Measurements from ENCODE around the gene SEC16A.

The SEC16A gene

GRCh38 chr9:136501686-136502085, 18.8 kb upstream of the SEC16A start:
- TF ChIP-seq, protein P1, sequence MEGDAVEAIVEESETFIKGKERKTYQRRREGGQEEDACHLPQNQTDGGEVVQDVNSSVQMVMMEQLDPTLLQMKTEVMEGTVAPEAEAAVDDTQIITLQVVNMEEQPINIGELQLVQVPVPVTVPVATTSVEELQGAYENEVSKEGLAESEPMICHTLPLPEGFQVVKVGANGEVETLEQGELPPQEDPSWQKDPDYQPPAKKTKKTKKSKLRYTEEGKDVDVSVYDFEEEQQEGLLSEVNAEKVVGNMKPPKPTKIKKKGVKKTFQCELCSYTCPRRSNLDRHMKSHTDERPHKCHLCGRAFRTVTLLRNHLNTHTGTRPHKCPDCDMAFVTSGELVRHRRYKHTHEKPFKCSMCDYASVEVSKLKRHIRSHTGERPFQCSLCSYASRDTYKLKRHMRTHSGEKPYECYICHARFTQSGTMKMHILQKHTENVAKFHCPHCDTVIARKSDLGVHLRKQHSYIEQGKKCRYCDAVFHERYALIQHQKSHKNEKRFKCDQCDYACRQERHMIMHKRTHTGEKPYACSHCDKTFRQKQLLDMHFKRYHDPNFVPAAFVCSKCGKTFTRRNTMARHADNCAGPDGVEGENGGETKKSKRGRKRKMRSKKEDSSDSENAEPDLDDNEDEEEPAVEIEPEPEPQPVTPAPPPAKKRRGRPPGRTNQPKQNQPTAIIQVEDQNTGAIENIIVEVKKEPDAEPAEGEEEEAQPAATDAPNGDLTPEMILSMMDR (conservative IDR thresholded peaks at IDR 0.05; ENCODE audit: low read depth, low read length) = no peak
- no peak for DNase-seq (ENCODE audit: low read depth)
- no peak overlapping the region for H3K4me3 ChIP-seq (ENCODE audit: low read depth, low read length)

DNA sequence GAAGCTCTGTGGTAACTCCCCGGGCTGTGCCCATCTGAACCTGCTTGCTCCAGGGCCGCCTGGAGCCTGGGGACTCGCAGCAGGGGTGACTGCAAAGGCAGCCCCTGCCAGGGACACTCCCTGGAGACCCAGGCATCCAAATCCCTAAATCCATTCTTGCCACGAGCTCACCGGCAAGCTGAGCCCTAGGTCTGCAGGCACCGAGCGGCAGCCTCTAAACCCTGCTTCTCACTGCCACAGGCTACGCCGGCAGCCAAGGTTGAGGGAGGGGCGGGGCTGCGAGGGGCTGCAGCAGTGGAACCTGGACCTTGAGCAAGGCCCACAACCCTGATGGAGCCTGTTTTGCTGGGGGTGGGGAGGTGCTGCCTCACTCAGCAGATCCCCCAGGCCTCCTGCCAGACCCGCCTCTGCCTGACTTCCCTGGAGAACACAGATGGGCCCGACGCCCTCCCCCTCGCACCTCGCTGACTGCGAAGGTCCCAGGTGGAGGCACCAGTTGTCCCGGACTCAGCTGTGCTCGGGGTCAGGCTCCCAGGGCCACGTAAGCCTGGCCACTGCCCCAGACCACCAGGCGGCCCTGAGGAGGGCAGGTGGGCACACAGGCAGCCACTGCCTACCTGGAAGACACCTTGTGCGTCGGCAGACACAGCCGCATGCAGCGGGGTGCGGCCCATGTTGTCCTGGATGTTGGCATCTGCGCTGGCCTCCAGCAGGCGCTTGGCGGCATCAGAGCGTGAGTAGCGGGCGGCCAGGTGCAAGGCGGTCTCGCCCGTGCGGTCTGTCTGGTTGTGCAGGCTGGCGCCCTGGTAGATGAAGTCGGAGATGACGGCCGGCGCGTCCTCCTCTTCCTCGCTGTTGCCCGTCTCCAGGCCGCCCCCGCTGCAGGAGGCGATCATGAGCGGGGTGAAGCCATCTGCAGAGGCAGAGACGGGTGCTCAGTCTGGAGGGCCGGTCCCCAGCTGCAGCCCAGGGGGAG, 17.4 kb upstream of the SEC16A start:
- no peak overlapping the region for H3K4me3 ChIP-seq (ENCODE audit: low read depth, low read length)
- TF ChIP-seq, protein P1 (conservative IDR thresholded peaks at IDR 0.05; ENCODE audit: low read depth, low read length) = no peak
- no peak for DNase-seq (ENCODE audit: low read depth)

GRCh38 chr9:136499071-136499934, 16.5 kb upstream of the SEC16A start:
- TF ChIP-seq, protein P1 (conservative IDR thresholded peaks at IDR 0.05; ENCODE audit: low read depth, low read length) = no peak
- no peak overlapping the region for H3K4me3 ChIP-seq (ENCODE audit: low read depth, low read length)
- no peak for DNase-seq (ENCODE audit: low read depth)

- no peak overlapping the region for H3K4me3 ChIP-seq (ENCODE audit: low read depth, low read length)
- TF ChIP-seq, protein P1 (conservative IDR thresholded peaks at IDR 0.05; ENCODE audit: low read depth, low read length) = no peak
- no peak for DNase-seq (ENCODE audit: low read depth)
Observed at GRCh38 chr9:136497916-136498695, 15.3 kb upstream of the SEC16A start.

DNA sequence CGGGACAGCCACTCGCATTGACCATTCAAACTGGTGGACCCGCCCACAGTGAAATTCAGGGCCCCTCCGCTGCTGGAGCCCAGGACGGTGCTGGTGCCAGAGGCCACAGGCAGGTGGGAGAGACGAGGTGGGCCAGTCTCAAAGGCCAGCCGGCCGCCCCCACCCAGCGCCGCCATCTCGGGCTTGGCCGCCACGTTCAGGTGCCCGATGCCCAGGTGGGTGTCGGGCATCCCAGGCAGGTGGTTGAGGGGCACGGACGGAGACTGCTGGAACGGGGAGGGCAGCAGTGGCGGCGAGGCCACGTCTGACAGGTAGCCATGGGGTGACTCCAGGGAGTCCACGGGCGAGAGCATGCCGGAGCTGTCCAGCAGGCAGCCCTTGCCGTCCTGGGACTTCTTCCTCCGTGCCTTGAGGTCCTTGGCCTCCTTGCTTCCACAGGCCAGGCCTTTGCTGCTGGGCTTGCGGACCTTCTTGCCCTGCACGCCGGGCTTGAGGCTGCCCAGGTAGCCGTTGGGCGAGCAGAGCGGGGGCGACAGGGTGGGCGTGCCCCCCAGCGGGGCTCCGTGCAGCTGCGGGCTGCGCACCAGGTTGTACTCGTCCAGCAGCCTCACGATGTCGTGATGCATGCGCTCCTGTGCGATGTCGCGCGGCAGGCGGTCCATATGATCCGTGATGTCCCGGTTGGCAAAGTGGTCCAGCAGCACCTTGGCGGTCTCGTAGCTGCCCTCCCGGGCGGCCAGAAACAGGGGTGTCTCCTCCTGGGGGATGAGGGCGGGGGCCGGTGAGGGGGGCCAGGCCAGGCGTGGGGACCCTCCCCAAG, 14.2 kb upstream of the SEC16A start:
- DNase-seq (ENCODE audit: low read depth) = no peak
- TF ChIP-seq, protein P1 (conservative IDR thresholded peaks at IDR 0.05; ENCODE audit: low read depth, low read length) = no peak
- no peak overlapping the region for H3K4me3 ChIP-seq (ENCODE audit: low read depth, low read length)

DNA sequence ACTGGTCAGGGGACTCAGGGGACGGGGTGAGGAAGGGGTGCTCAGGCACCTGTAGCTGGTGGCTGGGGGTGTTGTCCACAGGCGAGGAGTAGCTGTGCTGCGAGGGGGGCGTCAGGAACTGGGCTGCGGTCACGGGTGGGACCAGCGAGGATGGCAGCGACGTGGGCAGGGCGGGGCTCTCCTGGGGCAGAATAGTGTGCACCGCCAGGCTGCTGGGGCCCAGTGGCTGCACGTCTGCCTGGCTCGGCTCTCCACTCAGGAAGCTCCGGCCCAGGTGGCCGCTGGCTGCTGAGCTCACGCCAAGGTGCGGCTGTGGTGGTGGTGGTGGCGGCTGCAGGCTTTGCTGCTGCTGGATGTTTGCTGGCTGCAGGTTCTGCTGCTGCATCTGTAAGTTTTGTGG, 13.3 kb upstream of the SEC16A start:
- H3K4me3 ChIP-seq (ENCODE audit: low read depth, low read length) = no peak overlapping the region
- TF ChIP-seq, protein P1 (conservative IDR thresholded peaks at IDR 0.05; ENCODE audit: low read depth, low read length) = no peak
- DNase-seq (ENCODE audit: low read depth) = no peak

Measured in choroid plexus epithelial cell (primary cell).